OCI-LY1 (cell line): ENCODE data around the gene WIZ.

Experiments
- EZH2 ChIP-seq: fragments of 200-600 bp; sonication (generic), shearing (Covaris generic); IDR thresholded peaks from 2 replicates; pipeline ENCODE4 v1.8.0; 2017; ENCODE audit warnings: borderline replicate concordance, mixed run types, mild to moderate bottlenecking, antibody characterized with exemption, low read length, moderate library complexity, mixed read lengths
- TF ChIP-seq, protein P1 (sequence below): fragments of 200-600 bp; sonication (generic), shearing (Covaris generic); IDR thresholded peaks from 2 replicates; pipeline ENCODE4 v1.5.1; 2017; ENCODE audit warnings: mild to moderate bottlenecking, antibody characterized with exemption, low read length, moderate library complexity, mixed read lengths

DNA sequence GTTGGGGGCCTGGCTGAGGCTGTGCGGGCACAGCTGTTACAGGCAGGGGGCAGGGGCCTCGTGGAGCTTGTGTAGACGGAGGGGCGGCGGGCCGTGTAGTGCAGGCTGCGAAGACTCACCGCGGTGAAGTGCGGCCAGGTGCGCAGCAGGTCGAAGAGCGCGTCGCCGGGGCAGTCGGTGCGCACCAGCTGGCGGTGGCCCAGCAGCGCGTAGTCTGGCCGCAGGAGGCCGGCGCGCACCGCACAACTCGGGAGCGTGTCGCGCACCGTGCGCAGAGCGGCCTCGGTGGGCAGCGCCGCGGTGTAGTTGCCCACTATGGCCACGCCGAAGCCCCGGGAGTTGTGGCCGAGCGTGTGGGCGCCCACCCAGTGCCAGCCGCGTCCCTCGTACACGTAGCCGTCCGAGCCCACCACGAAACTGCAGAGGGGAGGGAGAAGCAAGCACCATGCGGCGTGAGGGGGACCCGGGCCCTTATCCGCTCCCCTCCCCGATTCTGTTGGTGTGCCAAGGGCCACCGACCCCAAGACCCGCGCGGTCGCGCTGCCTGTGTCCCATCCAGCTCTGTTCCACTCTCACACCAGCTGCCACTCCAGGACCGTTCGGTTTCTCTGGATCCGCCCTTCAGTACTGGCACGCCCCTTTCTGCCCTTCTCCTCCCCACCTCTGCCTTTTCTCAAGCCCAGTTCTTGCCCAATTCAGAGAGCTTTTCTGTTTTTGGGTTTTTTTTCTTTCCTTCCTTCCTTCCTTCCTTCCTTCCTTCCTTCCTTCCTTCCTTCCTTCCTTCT lies 19.9 kb upstream of the WIZ start:
- no peak for TF ChIP-seq EZH2
- TF ChIP-seq, protein P1, sequence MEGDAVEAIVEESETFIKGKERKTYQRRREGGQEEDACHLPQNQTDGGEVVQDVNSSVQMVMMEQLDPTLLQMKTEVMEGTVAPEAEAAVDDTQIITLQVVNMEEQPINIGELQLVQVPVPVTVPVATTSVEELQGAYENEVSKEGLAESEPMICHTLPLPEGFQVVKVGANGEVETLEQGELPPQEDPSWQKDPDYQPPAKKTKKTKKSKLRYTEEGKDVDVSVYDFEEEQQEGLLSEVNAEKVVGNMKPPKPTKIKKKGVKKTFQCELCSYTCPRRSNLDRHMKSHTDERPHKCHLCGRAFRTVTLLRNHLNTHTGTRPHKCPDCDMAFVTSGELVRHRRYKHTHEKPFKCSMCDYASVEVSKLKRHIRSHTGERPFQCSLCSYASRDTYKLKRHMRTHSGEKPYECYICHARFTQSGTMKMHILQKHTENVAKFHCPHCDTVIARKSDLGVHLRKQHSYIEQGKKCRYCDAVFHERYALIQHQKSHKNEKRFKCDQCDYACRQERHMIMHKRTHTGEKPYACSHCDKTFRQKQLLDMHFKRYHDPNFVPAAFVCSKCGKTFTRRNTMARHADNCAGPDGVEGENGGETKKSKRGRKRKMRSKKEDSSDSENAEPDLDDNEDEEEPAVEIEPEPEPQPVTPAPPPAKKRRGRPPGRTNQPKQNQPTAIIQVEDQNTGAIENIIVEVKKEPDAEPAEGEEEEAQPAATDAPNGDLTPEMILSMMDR = no peak
